ENCODE data around the gene TBC1D16.

Gene TBC1D16

GRCh38 chr17:80065478-80066170, 30.0 kb upstream of the TBC1D16 start:
- in situ Hi-C loops (cut with HindIII; ENCODE audit: low sequenced_read_pairs) = no loop called here
- no peak for TF ChIP-seq CTCF (IDR thresholded peaks at IDR 0.05; ENCODE audit: low read depth, low read length)

DNA sequence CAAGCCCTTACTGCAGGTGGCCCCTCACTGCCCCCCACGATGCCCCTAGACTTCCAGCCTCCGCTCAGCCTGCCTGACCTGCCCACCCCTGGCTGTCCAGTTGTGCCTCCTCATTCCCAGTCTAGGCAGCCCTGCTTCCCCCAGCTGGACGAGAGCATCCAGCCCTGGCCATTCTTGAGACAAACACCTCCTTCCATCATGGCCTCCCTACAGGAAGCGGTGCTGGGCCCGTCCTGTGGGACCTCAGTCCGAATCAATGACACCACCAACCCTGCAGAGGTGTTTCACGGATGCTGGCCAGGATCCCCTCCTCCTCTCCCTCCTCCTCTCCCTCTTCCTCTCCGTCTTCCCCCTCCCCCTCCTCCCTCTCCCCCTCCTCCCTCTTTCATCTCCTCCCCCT, 29.0 kb upstream of the TBC1D16 start:
- no peak for TF ChIP-seq CTCF (IDR thresholded peaks at IDR 0.05; ENCODE audit: low read depth, low read length)
- no peak overlapping the region for H3K4me3 ChIP-seq (ENCODE audit: low read depth, low read length)
- in situ Hi-C loops (cut with HindIII; ENCODE audit: low sequenced_read_pairs) = no loop called here
- no peak for DNase-seq (ENCODE audit: low read depth, low spot score)

More at GRCh38 chr17:80065478-80066170, 30.0 kb upstream of the TBC1D16 start:
- H3K4me3 ChIP-seq (ENCODE audit: low read depth, low read length) = no peak overlapping the region
- DNase-seq (ENCODE audit: low read depth, low spot score) = no peak

DNA sequence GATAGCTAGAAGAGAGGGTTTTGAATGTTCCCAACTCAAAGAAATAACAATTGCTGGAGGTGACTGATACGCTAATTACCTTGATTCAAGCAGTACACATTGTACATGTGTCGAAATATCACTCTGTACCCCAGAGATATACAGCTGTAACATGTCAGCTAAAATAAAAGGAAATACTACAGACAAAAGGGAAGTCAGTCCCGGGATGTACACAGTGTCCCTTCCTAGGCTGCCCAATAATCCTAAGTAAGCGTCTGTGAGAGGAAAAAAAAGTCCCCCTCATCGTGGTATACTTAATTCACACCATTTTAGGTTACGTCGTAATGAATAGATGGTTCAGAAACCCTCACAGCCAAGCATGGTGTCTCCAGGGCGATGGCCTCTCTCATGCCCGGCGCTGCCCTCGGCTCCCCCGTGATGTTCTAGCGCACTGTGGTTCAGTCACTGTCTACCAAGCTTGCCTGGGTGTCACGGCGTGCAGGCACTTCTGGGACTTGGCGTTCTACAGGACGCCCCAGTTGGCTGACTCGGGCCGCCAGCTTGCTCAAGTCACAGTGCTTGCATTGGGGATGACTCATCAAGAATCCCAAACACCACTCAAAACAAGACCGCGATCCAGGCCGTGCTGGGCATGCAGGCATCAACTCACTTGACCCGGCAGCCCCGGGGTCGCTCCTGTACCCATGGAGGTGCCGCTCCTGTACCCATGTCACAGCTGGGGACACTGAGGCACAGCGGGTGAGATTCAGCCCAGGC, 28.3 kb upstream of the TBC1D16 start:
- TF ChIP-seq CTCF (IDR thresholded peaks at IDR 0.05; ENCODE audit: low read depth, low read length) = no peak
- H3K4me3 ChIP-seq (ENCODE audit: low read depth, low read length) = no peak overlapping the region
- peak; percentile 58 for DNase-seq (ENCODE audit: low read depth, low spot score)
- in situ Hi-C loops (cut with HindIII; ENCODE audit: low sequenced_read_pairs) = no loop called here

- DNase-seq (ENCODE audit: low read depth, low spot score) = no peak
- in situ Hi-C loops (cut with HindIII; ENCODE audit: low sequenced_read_pairs) = no loop called here
- TF ChIP-seq CTCF (IDR thresholded peaks at IDR 0.05; ENCODE audit: low read depth, low read length) = no peak
- no peak overlapping the region for H3K4me3 ChIP-seq (ENCODE audit: low read depth, low read length)
These were observed 25.7 kb upstream of the TBC1D16 start for GRCh38 chr17:80061421-80061820.

DNA sequence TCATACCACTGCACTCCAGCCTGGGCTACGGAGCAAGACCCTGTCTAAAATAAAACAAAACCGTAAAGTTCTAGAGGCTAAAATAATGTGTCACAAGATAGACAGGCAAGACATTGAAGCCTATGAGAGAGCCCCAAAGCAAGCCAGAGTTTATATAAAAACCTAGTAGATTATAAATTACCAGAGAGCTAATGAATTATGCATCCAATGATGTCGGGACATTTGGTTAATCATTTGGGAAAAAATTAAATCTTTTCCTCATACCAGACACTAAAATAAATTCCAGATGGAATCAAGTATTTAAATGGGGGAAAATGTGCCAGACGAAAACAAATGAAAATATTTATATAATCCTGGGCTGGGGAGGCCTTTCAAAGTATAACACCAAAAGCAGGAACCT, 25.0 kb upstream of the TBC1D16 start:
- DNase-seq (ENCODE audit: low read depth, low spot score) = no peak
- in situ Hi-C loops (cut with HindIII; ENCODE audit: low sequenced_read_pairs) = no loop called here
- no peak for TF ChIP-seq CTCF (IDR thresholded peaks at IDR 0.05; ENCODE audit: low read depth, low read length)
- no peak overlapping the region for H3K4me3 ChIP-seq (ENCODE audit: low read depth, low read length)

- in situ Hi-C loops (cut with HindIII; ENCODE audit: low sequenced_read_pairs) = no loop called here
- no peak for TF ChIP-seq CTCF (IDR thresholded peaks at IDR 0.05; ENCODE audit: low read depth, low read length)
- no peak overlapping the region for H3K4me3 ChIP-seq (ENCODE audit: low read depth, low read length)
- DNase-seq (ENCODE audit: low read depth, low spot score) = no peak
These were observed 22.8 kb upstream of the TBC1D16 start for GRCh38 chr17:80058311-80058955.
